Coronary artery (tissue), 2 donors: ENCODE data around the gene CDKN1A.

ENCODE experiments used
- DNase-seq: peaks from one replicate; pipeline ENCODE4 v3.0.0-alpha.2; 2017; ENCODE audit warnings: low spot score
- H3K27ac ChIP-seq, 2 donors: fragments of 200-600 bp; sonication (generic); one replicate each; pipeline ENCODE4 v1.5.1; 2016 to 2019
- H3K4me3 ChIP-seq: fragments of 200-600 bp; sonication (generic); 2 replicates; pipeline ENCODE4 v1.5.1; 2016; ENCODE audit warnings: mild to moderate bottlenecking, moderate library complexity
- TF ChIP-seq, protein P1 (sequence below): fragments of 200-600 bp; sonication (generic); IDR thresholded peaks from one replicate; pipeline ENCODE4 v1.5.1; 2019; ENCODE audit warnings: antibody characterized with exemption

Gene CDKN1A

DNA sequence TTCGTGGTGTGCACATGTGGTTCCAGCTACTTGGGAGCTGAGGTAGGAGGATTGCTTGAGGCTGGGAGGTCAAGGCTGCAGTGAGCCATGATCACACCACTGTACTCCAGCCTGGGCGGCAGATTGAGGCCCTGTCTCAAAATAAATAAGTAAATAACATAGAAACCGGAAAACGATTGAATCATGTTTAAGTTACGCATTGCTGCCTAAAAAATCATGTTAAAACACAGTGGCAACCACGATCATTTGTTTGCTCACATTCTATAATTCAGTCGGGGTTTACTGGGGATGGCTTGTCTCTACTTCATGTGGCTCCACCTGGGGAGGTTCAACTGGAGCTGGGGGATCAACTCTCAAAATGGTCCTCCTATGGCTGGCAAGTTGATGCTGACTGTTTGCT is 8.2 kb upstream of the CDKN1A start:
- DNase-seq, result no peak
- H3K4me3 ChIP-seq, result no peak overlapping the region
- TF ChIP-seq, protein P1, sequence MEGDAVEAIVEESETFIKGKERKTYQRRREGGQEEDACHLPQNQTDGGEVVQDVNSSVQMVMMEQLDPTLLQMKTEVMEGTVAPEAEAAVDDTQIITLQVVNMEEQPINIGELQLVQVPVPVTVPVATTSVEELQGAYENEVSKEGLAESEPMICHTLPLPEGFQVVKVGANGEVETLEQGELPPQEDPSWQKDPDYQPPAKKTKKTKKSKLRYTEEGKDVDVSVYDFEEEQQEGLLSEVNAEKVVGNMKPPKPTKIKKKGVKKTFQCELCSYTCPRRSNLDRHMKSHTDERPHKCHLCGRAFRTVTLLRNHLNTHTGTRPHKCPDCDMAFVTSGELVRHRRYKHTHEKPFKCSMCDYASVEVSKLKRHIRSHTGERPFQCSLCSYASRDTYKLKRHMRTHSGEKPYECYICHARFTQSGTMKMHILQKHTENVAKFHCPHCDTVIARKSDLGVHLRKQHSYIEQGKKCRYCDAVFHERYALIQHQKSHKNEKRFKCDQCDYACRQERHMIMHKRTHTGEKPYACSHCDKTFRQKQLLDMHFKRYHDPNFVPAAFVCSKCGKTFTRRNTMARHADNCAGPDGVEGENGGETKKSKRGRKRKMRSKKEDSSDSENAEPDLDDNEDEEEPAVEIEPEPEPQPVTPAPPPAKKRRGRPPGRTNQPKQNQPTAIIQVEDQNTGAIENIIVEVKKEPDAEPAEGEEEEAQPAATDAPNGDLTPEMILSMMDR, result no peak
- no peak overlapping the region for H3K27ac ChIP-seq

DNA sequence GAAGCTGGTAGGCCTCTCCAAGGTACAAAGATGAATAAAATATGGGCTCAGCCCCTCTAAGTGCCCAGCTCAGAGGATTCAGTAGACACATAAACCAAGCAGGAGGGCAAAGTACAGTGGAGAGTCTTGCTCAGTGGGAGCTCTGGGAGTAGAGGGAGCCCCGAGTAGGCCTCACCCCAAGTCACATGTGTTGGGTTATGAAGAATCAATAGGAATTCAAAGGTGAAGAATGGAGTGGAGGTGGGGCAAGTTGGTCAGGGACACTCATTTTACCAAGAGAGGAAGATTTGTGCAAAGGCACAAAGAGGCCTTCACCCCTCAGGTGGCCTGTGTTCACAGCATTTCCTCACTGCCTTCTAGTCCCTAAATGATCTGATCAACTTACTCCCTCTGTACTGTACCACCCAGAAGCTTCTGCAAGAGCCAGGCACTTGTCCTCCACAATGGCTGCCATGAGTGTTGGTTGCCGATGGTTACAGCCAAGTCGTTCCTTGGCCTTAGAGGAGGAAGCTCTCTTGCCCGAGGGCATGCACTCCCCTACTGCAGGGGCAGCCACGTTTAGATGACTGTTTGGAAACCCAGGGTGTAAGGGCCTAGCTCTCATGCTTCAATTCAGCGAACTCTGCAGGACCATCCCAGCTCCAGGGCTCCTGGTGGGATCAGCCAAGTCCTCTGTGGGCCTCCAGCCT is 6.7 kb upstream of the CDKN1A start:
- TF ChIP-seq, protein P1, result no peak
- H3K27ac ChIP-seq, result no peak overlapping the region
- DNase-seq, result no peak
- H3K4me3 ChIP-seq, result no peak overlapping the region

DNA sequence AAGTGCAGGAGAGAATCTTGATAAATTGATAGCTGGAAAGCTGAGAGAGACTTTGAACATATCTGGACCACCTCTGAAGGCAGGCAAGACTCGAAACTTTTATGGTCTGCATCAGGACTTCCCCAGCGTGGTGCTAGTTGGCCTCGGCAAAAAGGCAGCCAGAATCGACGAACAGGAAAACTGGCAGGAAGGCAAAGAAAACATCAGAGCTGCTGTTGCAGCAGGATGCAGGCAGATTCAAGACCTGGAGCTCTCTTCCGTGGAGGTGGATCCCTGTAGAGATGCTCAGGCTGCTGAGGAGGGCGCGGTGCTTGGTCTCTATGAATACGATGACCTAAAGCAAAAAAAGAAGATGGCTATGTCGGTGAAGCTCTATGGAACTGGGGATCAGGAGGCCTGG is 4.6 kb upstream of the CDKN1A start:
- Histone ChIP-seq H3K4me3 (no peak overlapping the region), H3K27ac (no peak overlapping the region)
- DNase-seq, result no peak
- TF ChIP-seq, protein P1, result no peak

DNA sequence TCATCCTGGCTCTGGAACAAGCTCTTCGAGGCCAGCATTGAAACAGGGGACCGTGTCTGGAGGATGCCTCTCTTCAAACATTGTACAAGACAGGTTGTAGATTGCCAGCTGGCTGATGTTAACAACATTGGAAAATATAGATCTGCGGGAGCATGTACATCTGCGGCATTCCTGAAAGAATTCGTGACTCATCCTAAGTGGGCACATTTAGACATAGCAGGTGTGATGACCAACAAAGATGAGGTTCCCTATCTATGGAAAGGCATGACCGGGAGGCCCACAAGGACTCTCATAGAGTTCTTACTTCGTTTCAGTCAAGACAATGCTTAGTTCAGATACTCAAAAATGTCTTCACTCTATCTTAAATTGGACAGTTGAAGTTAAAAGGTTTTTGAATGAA is 3.6 kb upstream of the CDKN1A start:
- TF ChIP-seq, protein P1, result no peak
- Histone ChIP-seq H3K4me3 (no peak overlapping the region), H3K27ac (no peak overlapping the region)
- no peak for DNase-seq

DNA sequence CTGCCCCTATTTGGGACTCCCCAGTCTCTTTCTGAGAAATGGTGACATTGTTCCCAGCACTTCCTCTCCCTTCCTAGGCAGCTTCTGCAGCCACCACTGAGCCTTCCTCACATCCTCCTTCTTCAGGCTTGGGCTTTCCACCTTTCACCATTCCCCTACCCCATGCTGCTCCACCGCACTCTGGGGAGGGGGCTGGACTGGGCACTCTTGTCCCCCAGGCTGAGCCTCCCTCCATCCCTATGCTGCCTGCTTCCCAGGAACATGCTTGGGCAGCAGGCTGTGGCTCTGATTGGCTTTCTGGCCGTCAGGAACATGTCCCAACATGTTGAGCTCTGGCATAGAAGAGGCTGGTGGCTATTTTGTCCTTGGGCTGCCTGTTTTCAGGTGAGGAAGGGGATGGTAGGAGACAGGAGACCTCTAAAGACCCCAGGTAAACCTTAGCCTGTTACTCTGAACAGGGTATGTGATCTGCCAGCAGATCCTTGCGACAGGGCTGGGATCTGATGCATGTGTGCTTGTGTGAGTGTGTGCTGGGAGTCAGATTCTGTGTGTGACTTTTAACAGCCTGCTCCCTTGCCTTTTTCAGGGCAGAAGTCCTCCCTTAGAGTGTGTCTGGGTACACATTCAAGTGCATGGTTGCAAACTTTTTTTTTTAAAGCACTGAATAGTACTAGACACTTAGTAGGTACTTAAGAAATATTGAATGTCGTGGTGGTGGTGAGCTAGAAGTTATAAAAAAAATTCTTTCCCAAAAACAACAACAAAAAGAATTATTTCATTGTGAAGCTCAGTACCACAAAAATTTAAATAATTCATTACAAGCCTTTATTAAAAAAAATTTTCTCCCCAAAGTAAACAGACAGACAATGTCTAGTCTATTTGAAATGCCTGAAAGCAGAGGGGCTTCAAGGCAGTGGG is 2.1 kb upstream of the CDKN1A start:
- TF ChIP-seq, protein P1, result no peak
- peak overlapping the region; percentile 38 for H3K4me3 ChIP-seq

DNA sequence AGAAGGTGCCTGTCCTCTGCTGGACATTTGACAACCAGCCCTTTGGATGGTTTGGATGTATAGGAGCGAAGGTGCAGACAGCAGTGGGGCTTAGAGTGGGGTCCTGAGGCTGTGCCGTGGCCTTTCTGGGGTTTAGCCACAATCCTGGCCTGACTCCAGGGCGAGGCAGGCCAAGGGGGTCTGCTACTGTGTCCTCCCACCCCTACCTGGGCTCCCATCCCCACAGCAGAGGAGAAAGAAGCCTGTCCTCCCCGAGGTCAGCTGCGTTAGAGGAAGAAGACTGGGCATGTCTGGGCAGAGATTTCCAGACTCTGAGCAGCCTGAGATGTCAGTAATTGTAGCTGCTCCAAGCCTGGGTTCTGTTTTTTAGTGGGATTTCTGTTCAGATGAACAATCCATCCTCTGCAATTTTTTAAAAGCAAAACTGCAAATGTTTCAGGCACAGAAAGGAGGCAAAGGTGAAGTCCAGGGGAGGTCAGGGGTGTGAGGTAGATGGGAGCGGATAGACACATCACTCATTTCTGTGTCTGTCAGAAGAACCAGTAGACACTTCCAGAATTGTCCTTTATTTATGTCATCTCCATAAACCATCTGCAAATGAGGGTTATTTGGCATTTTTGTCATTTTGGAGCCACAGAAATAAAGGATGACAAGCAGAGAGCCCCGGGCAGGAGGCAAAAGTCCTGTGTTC is 1.3 kb upstream of the CDKN1A start:
- Histone ChIP-seq H3K27ac (peak overlapping the region; percentile 100), H3K4me3 (peak overlapping the region; percentile 97)
- no peak for DNase-seq

More for the DNA sequence above, 2.1 kb upstream of the CDKN1A start:
- no peak for DNase-seq
- peak overlapping the region; percentile 100 for H3K27ac ChIP-seq

More for the DNA sequence above, 1.3 kb upstream of the CDKN1A start:
- TF ChIP-seq, protein P1, result no peak
